ENCODE measurements around the gene PDE5A.

- TF ChIP-seq CTCF (IDR thresholded peaks at IDR 0.05; ENCODE audit: low read length), result no peak
- no peak for TF ChIP-seq EZH2phosphoT487 (IDR thresholded peaks at IDR 0.05; ENCODE audit: low read length)
Measured at GRCh38 chr4:119659576-119659975, 31.0 kb upstream of the PDE5A start.

Measured in MM.1S (cell line).